CD4-positive, alpha-beta T cell treated with Interleukin-12 subunit alpha and Interleukin-12 subunit beta, for 1 hour (primary cell): ENCODE data around the gene MAP3K7CL.

ENCODE experiments used
- DNase-seq: peaks from one replicate; pipeline ENCODE4 v3.0.0-alpha.2; 2020

Gene MAP3K7CL

DNA sequence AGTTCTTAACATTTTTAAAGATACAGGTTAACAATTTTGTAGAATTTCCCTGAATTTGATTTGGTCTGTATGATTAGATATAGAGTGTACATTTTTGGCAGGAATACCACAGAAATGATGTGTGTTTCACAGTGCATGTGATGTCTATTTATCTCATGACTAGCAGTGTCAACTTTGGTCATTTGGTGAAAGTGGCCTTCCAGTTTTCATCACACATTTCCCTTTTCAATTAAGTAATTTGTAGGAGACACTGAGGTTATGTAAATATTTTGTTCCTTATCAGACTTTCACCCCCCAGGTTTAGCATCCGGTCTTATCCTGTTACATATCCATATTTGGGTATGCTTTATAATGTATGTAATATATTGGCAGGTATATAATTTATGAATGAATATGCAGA is 41.8 kb downstream of the MAP3K7CL start:
- no peak for DNase-seq

DNA sequence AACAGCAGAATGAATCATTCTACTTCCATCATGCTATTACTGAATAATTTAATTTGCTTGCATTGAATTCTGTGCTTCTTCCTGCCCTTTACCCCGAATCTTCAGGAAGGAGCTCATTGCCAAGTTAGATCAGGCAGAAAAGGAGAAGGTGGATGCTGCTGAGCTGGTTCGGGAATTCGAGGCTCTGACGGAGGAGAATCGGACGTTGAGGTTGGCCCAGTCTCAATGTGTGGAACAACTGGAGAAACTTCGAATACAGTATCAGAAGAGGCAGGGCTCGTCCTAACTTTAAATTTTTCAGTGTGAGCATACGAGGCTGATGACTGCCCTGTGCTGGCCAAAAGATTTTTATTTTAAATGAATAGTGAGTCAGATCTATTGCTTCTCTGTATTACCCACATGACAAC is 44.2 kb downstream of the MAP3K7CL start:
- no peak for DNase-seq

DNA sequence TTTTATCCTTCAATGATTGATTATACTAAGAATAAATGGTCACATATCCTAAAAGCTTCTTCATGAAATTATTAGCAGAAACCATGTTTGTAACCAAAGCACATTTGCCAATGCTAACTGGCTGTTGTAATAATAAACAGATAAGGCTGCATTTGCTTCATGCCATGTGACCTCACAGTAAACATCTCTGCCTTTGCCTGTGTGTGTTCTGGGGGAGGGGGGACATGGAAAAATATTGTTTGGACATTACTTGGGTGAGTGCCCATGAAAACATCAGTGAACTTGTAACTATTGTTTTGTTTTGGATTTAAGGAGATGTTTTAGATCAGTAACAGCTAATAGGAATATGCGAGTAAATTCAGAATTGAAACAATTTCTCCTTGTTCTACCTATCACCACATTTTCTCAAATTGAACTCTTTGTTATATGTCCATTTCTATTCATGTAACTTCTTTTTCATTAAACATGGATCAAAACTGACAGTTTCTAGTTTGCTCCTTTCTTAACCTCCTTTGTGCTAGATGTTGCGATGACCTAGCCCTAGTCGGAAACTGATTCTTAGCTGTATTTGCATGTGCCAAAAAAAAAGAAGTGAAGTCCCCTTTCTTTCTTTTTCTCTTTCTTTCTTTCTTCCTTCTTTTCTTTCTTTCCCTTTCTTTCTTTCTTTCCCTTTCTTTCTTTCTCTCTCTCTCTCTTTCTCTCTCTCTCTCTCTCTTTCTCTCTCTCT is 45.1 kb downstream of the MAP3K7CL start:
- DNase-seq = no peak

DNA sequence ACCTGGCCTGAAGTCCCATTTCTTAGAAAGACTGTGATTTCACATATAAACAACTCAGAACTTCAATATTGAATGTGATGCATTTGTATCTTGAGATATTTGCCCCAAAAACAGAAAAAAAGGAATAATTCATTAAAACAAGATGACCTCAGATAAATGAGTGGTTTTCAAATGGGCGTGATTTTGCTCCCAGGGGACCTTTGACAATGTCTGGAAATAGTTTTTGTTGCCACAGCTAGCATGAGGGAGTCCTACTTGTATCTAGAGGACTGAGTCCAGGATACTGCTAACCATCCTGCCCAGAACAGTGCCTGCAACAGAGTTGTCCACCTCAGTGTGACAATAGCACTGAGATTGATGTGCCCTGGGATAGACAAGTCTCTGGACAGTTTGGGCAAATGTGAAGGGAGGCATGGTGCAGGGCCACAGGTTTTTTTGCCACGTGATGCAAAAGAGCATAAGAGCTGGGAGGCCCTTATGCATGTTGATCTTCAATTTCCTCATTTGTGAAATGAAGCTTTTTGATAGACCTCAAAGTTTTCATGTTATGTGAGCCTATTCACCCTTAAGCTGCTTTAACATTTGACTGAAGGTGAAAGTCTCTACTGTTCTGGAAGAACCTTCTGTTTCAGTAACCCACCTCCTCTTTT is 46.2 kb downstream of the MAP3K7CL start:
- no peak for DNase-seq

DNA sequence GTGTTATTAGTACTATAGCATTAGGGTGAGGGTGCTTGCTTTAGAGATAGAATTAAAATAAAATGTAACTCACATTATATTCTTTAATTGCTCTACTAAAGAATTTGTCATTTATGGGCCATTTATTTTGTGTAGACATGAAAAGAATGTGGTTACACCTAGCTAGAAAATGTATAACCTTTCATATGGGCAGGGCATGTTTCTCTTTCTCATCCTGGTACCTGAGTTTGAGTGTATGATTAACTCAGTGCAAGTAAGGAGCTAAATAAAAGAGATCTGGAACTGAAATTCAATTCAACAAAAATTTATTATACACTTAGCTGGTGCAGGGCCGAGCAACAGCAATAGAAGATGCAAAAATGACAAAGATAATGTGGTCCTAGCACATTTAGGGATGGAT is 47.4 kb downstream of the MAP3K7CL start:
- DNase-seq = no peak

DNA sequence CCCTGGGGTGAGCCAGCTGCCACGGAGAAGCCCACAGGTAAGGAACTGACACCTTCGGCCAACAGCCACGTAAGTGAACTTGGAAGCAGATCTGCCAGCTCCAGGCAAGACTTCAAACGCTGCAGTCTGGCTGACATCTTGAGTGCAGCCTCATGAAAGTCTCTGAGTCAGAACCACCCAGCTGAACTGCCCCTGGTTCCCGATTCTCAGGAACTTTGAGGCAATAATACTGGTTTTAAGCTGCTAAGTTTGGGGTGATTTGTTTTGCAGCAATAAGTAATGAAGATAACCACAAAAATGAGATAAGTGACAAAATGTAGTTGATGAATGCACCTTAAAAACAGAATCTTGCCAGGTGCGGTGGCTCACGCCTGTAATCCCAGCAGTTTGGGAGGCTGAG is 48.5 kb downstream of the MAP3K7CL start:
- DNase-seq = no peak

DNA sequence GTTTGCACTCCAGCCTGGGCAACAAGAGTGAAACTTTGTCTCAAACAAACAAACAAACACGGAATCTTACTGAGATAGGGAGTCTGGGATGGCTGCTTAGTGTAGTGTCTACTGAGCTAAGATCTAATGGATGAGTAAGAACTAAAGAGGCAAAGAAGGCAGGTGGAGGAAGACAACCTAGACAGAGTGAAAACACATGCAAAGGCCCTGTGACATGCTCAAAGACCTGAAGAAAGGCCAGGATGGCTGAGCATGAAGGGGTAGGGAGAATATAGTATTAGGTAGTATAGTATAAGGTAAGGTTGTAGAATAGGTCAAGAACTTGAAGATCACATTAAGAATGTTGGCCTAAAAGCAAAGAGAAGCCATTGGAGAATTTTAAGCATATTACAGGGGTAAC is 49.1 kb downstream of the MAP3K7CL start:
- no peak for DNase-seq

DNA sequence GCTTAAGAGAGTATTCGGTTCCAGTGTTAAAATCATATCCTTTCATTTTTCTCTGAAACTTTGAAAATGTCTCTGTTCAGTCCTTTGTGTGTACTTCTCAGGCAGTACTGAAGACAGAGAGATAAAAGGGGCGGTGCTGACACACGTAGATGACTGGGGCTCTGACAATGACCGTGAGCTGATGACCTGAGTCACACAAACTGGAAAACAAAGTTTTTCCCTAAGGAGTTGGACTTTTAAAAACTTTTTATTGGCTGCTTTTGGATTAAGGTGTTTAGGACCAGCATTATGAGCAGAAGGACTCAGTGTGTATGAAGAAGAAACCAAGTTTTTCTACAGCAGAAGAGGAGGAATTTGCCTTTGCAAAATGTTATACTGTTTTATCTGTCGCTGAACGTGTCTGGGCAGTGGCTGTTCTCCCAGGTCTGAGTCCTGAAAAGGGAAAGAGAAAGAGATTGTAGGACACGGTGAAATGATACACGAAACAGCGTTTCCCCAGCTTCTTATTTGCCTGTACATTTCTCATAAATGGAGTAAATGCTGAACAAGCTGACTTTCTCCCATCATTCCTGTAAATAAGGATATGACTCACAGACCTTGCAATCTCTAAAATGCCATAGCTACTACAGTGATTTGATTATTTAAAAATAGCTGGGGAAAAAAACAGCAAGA is 51.5 kb downstream of the MAP3K7CL start:
- DNase-seq = no peak

DNA sequence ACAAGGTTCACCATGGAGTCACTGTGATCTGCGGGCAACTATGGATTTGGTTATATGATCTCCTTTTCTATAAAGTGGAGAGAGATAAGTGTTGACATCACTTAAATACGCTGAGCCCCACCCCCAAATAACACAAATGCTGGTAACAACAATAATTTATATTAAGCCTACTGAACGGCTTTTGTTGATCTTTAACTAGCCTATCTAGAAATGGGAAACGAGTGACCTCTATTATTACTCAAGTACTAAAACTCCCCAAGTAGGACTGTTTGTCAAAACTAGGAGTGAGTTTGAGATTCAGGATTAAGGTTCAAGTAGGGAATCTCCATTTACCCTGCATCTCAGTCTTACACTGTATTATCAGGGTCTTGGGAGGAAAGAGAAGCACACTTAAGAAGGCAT is 52.2 kb downstream of the MAP3K7CL start:
- no peak for DNase-seq

DNA sequence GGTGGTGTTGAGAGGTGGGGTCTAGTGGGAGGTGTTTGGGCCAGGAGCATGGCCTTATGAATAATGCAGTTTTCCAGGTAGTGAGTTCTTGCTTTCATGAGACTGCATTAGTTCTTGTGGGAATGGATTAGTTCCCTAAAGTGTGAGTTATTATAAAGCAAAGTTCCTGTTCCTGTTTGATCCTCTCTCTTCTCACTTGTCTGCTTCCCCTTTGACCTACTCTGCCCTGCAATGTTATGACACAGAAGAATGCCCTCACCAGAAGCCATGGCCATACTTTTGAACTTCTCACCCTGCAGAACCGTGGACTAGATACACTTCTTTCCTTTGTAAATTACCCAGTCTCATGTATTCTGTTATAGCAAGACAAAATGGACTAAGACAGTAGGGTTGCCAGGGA is 53.6 kb downstream of the MAP3K7CL start:
- DNase-seq = no peak

DNA sequence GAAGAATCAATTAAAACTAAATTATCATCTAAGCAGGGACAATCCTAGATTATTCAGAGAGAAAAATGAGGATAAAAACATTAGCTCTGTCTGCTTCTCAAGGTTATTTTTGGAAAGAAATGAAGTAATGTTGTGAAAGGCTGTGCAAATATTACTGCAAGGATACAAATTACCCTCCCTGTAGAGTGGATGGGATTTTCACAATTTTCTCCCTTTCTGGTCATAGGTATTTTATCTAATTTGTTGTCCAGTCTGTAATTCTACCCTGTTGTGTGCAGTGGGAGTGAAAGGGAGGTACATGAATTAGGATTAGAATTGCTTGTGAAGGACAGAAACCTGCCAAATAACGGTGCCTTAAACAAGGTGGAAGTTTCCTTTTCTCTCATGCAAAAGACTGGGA is 54.7 kb downstream of the MAP3K7CL start:
- DNase-seq = no peak

DNA sequence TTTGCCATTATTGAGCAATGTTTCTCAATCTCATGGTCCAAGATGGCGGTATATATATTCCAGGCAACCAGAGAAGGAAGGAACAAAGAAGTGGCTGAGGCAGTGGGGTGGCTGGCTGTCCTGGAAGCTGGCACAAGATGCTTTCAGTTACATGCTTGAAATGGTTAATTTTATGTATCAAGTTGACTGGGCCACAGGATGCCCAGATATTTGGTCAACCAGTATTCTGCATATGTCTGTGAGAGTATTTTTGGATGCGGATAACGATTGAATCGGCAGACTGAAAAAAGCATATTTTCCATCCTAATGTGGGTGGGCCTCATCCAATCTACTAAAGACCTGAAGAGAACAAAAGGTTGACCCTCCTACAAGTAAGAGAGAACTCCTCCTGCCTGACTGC is 55.2 kb downstream of the MAP3K7CL start:
- no peak for DNase-seq

DNA sequence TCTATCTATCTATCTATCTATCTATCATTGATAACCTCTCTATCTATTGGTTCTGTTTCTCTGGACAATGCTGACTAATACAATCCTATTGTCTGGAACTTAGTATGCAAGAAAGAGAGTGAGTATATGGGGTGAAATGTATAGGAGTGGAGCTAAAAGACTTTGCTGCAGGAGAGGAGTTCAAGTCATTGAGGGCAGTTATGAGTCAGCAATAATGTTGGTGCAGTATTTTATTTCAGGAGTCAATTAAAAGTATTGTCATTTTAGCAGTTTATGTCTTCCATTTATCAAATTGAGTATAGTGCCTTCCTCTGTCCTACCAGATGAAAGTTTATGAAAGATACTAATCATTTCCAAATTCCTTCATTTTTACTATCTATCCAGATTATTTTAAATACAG is 55.8 kb downstream of the MAP3K7CL start:
- no peak for DNase-seq

DNA sequence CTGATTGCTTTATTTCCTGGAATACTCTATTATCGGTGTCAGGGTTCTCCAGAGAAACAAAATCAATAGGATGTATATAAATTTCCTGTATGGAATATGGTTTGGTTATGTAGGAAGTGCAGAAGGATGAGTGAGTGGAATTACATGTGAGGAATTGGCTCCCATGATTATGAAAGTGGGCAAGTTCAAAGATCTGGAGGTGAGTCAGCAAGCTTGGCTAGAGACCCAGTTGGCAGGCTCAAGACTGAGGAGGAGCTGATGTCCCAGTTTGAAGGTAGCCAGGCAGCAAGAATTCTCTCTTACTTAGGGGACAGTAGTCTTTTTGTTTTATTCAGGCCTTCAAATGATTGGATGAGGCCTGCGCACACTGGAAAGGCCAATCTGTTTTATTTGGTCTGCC is 57.5 kb downstream of the MAP3K7CL start:
- no peak for DNase-seq

DNA sequence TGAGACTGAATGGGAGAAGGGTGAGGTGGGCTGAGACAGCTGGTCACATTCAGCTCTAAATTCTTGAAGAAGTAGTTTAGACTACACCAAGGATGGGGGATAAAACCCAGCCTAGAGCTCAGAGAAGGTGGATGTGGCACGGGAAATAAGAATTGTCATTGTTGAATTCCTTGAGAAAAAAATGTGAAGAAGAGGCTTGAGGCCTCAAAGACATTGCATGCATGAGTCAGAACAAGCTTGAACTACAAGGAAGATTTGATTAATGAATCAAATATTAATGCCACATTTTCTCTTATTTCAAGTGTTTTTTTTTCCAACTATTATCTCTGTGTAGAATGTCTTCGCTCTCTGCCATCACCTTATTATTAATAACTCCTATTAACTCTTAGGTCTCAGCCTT is 58.9 kb downstream of the MAP3K7CL start:
- DNase-seq = no peak

DNA sequence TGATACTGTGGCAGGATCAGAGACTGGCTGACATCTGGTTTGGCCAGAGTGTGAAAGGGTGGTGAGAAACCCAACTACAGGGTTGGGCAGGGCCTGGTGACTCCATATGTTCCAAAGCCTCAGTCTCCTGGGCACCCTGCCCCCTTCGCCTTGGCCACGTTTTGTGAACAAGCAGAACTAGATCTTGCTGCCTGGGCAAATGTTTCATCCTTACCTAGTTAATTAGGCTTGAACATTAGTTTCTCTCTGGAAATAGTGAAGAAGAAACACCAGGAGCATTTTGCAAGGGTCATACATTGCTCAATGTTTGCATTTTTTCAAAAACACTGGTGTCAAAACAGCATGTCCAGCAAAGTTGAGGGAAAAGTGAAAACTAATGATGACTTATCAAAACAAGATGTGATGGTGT is 60.5 kb downstream of the MAP3K7CL start:
- no peak for DNase-seq

DNA sequence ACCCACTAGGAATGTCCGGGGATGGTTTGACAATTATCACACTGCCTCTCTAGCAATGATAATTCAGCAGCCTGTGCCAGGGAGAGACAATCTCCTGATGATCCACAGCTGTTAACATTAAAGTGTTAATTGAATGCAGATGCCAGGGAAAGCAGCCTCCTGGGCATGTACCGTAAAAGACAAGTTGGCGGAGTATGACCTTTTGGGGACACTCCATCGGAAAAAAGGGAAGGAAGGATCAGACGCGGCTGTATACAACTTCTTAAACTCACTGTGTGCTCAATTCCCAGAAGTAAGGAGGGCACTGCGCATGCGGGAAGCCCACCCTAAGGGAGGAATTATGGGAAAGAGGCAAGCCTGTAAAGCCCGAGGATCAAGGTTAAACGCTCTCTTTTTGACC is 62.6 kb downstream of the MAP3K7CL start:
- DNase-seq = no peak

DNA sequence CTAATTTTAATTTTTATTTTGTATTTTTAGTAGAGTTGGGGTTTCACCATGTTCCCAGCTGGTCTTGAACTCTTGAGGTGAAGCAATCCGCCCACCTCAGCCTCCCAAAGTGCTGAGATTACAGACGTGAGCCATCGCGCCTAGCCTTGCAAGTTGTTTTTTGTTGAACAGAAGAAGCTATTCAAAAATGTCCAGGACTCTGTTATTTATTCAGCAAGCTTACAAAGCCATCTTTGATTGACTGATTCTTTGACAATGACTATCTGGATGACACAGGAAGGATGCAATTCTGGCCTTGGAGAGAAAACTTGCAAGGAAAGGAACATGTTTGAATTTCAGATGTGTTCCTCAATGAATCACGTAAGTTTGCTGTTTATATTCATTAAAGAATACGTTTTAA is 63.5 kb downstream of the MAP3K7CL start:
- no peak for DNase-seq

DNA sequence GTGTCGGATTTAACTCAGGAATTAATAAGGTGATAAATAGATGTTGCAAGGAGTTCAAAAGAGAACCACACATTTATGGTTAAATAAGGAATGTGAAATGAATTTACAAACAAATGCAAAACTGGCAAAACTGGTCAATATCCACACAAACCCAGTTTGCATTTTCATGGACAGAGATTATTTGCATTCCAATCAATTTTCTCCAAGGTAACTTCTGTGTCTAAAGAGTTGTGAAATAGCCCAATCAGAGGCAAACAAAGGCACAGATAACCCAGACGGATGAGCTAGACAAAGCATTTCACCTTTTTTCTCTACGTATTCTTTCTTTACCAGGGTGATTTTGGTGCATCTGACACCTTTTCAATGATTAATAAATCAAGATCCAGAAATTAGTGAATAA is 63.9 kb downstream of the MAP3K7CL start:
- no peak for DNase-seq

DNA sequence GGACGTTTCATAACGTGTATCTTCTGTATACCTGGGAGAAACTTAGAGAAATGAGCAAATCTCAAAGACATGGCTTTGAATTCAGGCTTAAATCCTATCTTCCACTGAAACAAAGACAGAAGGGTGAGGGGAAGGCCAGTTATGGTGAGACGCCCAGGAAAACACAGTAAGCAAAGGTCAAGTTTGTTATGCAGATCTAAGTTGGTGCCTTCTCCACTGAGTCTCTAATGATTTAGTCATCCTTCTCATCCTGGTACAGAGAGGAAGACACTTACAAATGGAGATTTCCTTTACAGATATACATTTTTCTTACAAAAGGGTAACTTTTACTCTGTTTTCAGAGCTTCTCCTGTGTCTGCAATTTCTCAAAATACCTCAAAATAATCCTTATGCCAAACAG is 64.4 kb downstream of the MAP3K7CL start:
- DNase-seq = no peak

DNA sequence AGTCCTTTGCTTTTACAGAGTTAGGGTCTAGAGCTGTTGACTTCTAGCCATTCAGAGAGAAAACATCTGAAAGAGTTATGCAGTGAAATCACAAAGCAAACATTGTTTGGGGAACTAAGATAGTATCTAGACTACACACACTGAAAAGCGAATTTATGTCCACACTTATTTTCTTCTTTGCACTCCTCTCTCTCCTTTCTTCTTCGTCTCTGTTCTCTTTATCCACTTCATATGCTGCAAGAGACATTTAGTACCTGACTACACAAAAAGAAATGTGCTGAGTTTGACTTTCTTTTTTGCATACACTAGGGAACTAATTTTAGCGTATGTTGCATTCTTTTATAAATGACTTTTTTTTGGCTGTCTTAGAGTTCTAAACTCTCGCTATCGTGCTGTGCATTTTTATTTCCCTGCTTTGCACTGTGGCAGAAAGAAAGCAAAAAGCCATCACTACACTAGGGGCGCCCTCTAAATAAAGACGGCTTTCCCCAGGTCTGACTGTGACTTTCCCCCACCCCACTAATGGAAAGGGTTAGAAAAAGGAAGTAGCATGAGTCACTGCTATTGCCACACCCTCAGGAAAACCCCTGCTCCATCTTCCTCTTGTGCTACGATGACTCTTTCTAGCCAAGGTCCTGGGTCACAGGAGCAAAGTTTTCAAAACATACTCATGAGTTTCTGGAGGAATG is 65.7 kb downstream of the MAP3K7CL start:
- peak; percentile 83 for DNase-seq

DNA sequence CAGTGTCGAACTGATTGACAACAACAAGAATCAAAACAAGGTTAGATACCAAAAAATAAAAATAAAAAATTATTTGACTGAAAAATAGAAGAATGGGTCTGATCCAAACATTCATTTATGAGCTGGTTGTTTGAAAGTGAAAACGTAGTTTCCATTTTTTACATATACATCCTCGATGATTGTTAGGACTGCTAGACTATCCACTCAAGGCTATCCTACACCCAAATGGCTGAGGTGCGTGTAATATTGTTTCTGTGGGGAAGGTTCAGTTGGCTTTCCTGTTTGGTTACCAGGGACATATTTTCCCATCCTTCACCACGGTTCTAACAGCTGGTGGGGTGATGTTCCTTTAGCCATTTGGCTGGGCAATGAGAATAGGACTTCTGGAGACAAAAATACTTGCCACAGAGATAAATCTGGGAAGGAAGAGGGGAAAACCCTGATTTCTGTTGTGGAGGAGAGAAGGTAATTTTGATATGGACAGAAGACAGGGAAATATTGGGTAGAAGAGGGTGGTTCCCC is 66.3 kb downstream of the MAP3K7CL start:
- no peak for DNase-seq

DNA sequence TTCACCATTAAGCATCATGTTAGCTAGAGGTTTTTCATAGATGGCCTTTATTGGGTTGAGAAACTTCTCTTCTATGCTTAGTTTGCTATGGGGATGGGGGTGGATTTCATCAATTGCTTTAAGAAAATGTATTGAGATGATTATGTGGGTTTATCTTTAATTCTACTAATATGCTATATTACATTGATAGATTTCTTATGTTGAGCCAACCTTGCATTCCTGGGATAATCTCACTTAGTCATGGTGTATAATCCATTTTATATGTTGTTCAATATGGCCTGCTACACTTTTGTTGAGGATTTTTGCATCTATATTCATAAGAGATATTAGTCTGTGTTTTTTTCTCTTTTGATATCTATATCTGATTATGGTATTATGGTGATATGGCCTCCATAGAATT is 70.7 kb downstream of the MAP3K7CL start:
- DNase-seq = no peak

DNA sequence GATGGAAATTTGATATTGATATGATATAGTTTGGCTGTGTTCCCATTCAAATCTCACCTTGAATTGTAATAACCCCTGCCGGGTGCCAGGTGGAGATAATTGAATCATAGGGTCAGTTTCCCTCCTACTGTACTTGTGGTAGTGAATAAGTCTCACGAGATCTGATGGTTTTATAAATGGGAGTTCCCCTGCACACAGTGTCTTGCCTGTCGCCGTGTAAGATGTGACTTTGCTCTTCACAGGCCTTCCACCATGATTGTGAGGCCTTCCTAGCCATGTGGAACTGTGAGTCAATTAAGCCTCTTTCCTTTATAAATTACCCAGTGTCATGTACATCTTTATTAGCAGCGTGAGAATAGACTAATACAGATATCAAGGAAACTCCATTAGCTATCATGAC is 74.6 kb downstream of the MAP3K7CL start:
- DNase-seq = no peak
